WTC11 (cell line): Measurements from ENCODE around the gene SPINT4. TPM values are rescaled to one million over a fixed set of nuclear protein-coding genes. Genes with fewer than 3 reads are reported as not detected.
A peak's percentile ranks its signal among the peaks of the same experiment; 100 is the strongest.
"Not testable (repeated sequence)": the region's sequence is repeated elsewhere in the genome, so short reads cannot be mapped to it uniquely, and the experiment has no call there.

Source experiments
- ATAC-seq: fragments of 200-7000 bp; cut with Tn5 transposase; 2 replicates; pipeline ENCODE4 v1.10.0; 2021; ENCODE audit warnings: mild to moderate bottlenecking, moderate library complexity
- CTCF ChIA-PET: fragments of 300-600 bp; sonication (Branson Sonifier 250); formaldehyde crosslinking; loops from one replicate; lab custom pipeline; 2021; ENCODE audit warnings: antibody characterized with exemption; lab: Charles Lee
- POLR2A ChIA-PET: fragments of 350-600 bp; sonication (Branson Sonifier 250); formaldehyde crosslinking; loops from one replicate; lab custom pipeline; 2021; ENCODE audit warnings: antibody characterized with exemption; lab: Charles Lee
- DNase-seq: peaks from one replicate; pipeline ENCODE4 v3.0.0; 2021; ENCODE audit warnings: low spot score
- H3K27ac Mint-ChIP-seq: 2 replicates; pipeline ENCODE4 v1.8.0; 2021; ENCODE audit warnings: mixed read lengths
- H3K27me3 Mint-ChIP-seq: 2 replicates; pipeline ENCODE4 v1.8.0; 2021; ENCODE audit warnings: low read depth, mild to moderate bottlenecking, moderate library complexity, mixed read lengths
- H3K36me3 Mint-ChIP-seq: 2 replicates; pipeline ENCODE4 v1.8.0; 2021; ENCODE audit warnings: mixed read lengths
- H3K4me1 Mint-ChIP-seq: 2 replicates; pipeline ENCODE4 v1.8.0; 2022; ENCODE audit warnings: mixed read lengths
- H3K4me3 Mint-ChIP-seq: 2 replicates; pipeline ENCODE4 v1.8.0; 2021; ENCODE audit warnings: mild to moderate bottlenecking, moderate library complexity, mixed read lengths
- H3K9me3 Mint-ChIP-seq: 2 replicates; pipeline ENCODE4 v1.8.0; 2021; ENCODE audit warnings: mixed read lengths
- AFF4 ChIP-seq: sonication (generic); formaldehyde crosslinking; IDR thresholded peaks from 2 replicates; pipeline ENCODE4 v1.8.1; 2023; ENCODE audit warnings: mild to moderate bottlenecking, missing genetic modification reagents, borderline replicate concordance
- CDX4 ChIP-seq: fragments of 250-450 bp; sonication (Bioruptor Pico); IDR thresholded peaks from 2 replicates; pipeline ENCODE4 v1.9.0; 2021; ENCODE audit warnings: moderate library complexity, mild to moderate bottlenecking, inconsistent platforms, borderline replicate concordance
- FOXJ3 ChIP-seq: sonication (generic); formaldehyde crosslinking; IDR thresholded peaks from 2 replicates; pipeline ENCODE4 v1.9.0; 2021; ENCODE audit warnings: missing genetic modification reagents, mild to moderate bottlenecking, borderline replicate concordance
- FOXP1 ChIP-seq: sonication (generic); formaldehyde crosslinking; IDR thresholded peaks from 2 replicates; pipeline ENCODE4 v1.8.0; 2022; ENCODE audit warnings: missing genetic modification reagents, mild to moderate bottlenecking, moderate library complexity, borderline replicate concordance
- JUN ChIP-seq: sonication (generic); formaldehyde crosslinking; IDR thresholded peaks from 2 replicates; pipeline ENCODE4 v1.8.0; 2023; ENCODE audit warnings: mild to moderate bottlenecking, missing genetic modification reagents
- MAX ChIP-seq: sonication (generic); formaldehyde crosslinking; IDR thresholded peaks from 2 replicates; pipeline ENCODE4 v1.8.0; 2022; ENCODE audit warnings: mild to moderate bottlenecking, missing genetic modification reagents
- MXD4 ChIP-seq: fragments of 250-450 bp; sonication (Bioruptor Pico); IDR thresholded peaks from 2 replicates; pipeline ENCODE4 v1.8.0; 2021; ENCODE audit warnings: mild to moderate bottlenecking, moderate library complexity, borderline replicate concordance
- SP1 ChIP-seq: sonication (generic); formaldehyde crosslinking; conservative IDR thresholded peaks from 2 replicates; pipeline ENCODE4 v1.8.1; 2022; ENCODE audit warnings: missing genetic modification reagents
- TCF7 ChIP-seq: sonication (generic); formaldehyde crosslinking; IDR thresholded peaks from 2 replicates; pipeline ENCODE4 v1.8.0; 2022; ENCODE audit warnings: mild to moderate bottlenecking, low read depth, missing genetic modification reagents, moderate library complexity
- TEAD1 ChIP-seq: sonication (generic); formaldehyde crosslinking; IDR thresholded peaks from 2 replicates; pipeline ENCODE4 v1.8.0; 2022; ENCODE audit warnings: mild to moderate bottlenecking, missing genetic modification reagents
- TP53 ChIP-seq: sonication (generic); formaldehyde crosslinking; IDR thresholded peaks from 2 replicates; pipeline ENCODE4 v1.8.1; 2023; ENCODE audit warnings: mild to moderate bottlenecking, missing genetic modification reagents
- ZNF121 ChIP-seq: sonication (generic); formaldehyde crosslinking; IDR thresholded peaks from 2 replicates; pipeline ENCODE4 v1.8.0; 2023; ENCODE audit warnings: missing genetic modification reagents
- total RNA-seq: library from RNA; stranded (reverse); gene quantifications from 3 replicates; pipeline ENCODE4 v1.2.3, GENCODE V29; 2021
- TF ChIP-seq, protein P1 (sequence below): sonication (generic); formaldehyde crosslinking; IDR thresholded peaks from 2 replicates; pipeline ENCODE4 v1.8.0; 2022; ENCODE audit warnings: mild to moderate bottlenecking, missing genetic modification reagents
- TF ChIP-seq, protein P2 (sequence below): fragments of 250-450 bp; sonication (Bioruptor Pico); IDR thresholded peaks from 2 replicates; pipeline ENCODE4 v1.8.0; 2021; ENCODE audit warnings: mild to moderate bottlenecking
- TF ChIP-seq, protein P3 (sequence below): fragments of 250-450 bp; sonication (Bioruptor Pico); IDR thresholded peaks from 2 replicates; pipeline ENCODE4 v1.9.0; 2021; ENCODE audit warnings: mild to moderate bottlenecking

Gene SPINT4
- total RNA-seq, 1 experiment from 2014 or later: not detected

DNA sequence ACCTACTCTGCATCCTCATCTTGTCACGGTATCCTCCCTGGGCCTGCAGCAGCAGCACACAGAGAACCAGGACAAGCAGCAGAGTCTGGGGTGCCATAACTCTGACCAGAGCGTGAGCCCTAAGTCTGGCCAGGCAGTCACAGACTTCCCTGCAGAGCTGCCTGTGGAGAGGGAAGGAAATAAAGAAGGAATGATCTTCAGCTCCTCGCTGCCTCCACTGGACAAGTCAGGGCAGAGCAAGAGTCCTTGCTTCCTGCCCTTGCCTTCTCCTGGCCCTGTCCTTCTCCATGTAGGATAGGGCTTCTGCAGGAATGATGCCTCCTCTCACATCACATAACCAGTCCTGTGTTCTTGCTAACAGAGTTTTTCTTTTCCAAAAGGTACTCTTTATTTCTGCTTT lies 36.3 kb upstream of the SPINT4 start:
- Mint-ChIP-seq H3K9me3 (peaks cover 34% of the 10 kb centered on the region), H3K4me1 (peaks cover 7% of the 10 kb centered on the region), H3K4me3 (no peak overlapping the region), H3K27me3 (peaks cover 5% of the 10 kb centered on the region; the same call in 1 of the 2 replicates), H3K36me3 (peaks cover 8% of the 10 kb centered on the region), H3K27ac (no peak overlapping the region)
- ChIA-PET POLR2A (no interaction called here), CTCF (interaction anchor here (0.5 to 1.3 kb wide), 9 partner anchors 8 to 479 kb away, joined by 3 to 13 read pairs (median 3); partner anchors contain the start of genes SEMG1, WFDC10A and WFDC13)
- TF ChIP-seq SP1 (CRISPR knock-in tag): no peak
- TF ChIP-seq ZNF121 (CRISPR knock-in tag): no peak
- TF ChIP-seq FOXP1 (CRISPR knock-in tag): no peak
- TF ChIP-seq TCF7 (CRISPR knock-in tag): no peak
- TF ChIP-seq JUN (CRISPR knock-in tag): no peak
- no peak for TF ChIP-seq TP53 (CRISPR knock-in tag)
- TF ChIP-seq FOXJ3 (CRISPR knock-in tag): no peak
- no peak for TF ChIP-seq MAX (CRISPR knock-in tag)
- TF ChIP-seq, protein P1, sequence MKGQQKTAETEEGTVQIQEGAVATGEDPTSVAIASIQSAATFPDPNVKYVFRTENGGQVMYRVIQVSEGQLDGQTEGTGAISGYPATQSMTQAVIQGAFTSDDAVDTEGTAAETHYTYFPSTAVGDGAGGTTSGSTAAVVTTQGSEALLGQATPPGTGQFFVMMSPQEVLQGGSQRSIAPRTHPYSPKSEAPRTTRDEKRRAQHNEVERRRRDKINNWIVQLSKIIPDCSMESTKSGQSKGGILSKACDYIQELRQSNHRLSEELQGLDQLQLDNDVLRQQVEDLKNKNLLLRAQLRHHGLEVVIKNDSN: no peak
- TF ChIP-seq AFF4 (CRISPR knock-in tag): no peak
- no peak for TF ChIP-seq MXD4
- ATAC-seq (peak; percentile 100), DNase-seq (peak; percentile 43)

GRCh38 chr20:45693346-45693745 lies 28.8 kb upstream of the SPINT4 start:
- Mint-ChIP-seq H3K9me3 (peaks cover 46% of the 10 kb centered on the region), H3K36me3 (peaks cover 38% of the 10 kb centered on the region)
- H3K4me1 Mint-ChIP-seq, ATAC-seq, POLR2A ChIA-PET, H3K4me3 Mint-ChIP-seq, CTCF ChIA-PET, H3K27me3 Mint-ChIP-seq, H3K27ac Mint-ChIP-seq, DNase-seq: not testable (repeated sequence)

DNA sequence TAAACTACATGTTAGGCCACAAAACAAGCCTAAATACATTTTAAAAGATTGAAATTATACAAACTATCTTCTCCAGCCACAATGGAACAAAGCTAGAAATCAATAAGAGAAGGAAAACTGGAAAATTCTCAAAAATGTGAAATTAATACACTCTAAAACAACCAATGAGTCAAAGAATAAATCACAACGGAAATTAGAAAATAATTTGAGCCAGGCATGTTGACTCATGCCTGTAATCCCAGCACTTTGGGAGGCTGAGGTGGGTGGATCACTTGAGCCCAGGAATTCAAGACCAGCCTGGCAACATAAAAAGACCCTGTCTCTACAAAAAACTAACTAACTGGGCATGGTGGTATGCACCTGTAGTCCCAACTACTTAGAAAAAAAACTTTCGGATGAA lies 26.7 kb upstream of the SPINT4 start:
- peaks cover 39% of the 10 kb centered on the region for H3K9me3 Mint-ChIP-seq
- POLR2A ChIA-PET: no interaction called here
- no peak for DNase-seq
- H3K27ac Mint-ChIP-seq: no peak overlapping the region
- TF ChIP-seq, protein P2, sequence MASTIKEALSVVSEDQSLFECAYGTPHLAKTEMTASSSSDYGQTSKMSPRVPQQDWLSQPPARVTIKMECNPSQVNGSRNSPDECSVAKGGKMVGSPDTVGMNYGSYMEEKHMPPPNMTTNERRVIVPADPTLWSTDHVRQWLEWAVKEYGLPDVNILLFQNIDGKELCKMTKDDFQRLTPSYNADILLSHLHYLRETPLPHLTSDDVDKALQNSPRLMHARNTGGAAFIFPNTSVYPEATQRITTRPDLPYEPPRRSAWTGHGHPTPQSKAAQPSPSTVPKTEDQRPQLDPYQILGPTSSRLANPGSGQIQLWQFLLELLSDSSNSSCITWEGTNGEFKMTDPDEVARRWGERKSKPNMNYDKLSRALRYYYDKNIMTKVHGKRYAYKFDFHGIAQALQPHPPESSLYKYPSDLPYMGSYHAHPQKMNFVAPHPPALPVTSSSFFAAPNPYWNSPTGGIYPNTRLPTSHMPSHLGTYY: no peak
- TF ChIP-seq CDX4 (CRISPR knock-in tag) (no peak), TEAD1 (CRISPR knock-in tag) (no peak)
- TF ChIP-seq, protein P3, sequence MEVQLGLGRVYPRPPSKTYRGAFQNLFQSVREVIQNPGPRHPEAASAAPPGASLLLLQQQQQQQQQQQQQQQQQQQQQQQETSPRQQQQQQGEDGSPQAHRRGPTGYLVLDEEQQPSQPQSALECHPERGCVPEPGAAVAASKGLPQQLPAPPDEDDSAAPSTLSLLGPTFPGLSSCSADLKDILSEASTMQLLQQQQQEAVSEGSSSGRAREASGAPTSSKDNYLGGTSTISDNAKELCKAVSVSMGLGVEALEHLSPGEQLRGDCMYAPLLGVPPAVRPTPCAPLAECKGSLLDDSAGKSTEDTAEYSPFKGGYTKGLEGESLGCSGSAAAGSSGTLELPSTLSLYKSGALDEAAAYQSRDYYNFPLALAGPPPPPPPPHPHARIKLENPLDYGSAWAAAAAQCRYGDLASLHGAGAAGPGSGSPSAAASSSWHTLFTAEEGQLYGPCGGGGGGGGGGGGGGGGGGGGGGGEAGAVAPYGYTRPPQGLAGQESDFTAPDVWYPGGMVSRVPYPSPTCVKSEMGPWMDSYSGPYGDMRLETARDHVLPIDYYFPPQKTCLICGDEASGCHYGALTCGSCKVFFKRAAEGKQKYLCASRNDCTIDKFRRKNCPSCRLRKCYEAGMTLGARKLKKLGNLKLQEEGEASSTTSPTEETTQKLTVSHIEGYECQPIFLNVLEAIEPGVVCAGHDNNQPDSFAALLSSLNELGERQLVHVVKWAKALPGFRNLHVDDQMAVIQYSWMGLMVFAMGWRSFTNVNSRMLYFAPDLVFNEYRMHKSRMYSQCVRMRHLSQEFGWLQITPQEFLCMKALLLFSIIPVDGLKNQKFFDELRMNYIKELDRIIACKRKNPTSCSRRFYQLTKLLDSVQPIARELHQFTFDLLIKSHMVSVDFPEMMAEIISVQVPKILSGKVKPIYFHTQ (CRISPR knock-in tag): no peak
- TF ChIP-seq, all 79 proteins: peak for 0
- CTCF ChIA-PET: no interaction called here
- peaks cover 36% of the 10 kb centered on the region for H3K36me3 Mint-ChIP-seq
- no peaks in the 10 kb centered on the region for H3K4me1 Mint-ChIP-seq
- no peak for ATAC-seq
- H3K27me3 Mint-ChIP-seq: peaks cover 3% of the 10 kb centered on the region
- no peak overlapping the region for H3K4me3 Mint-ChIP-seq
